Peyer's patch (tissue), 4 donors: ENCODE results near the gene SUSD1. TPM values are rescaled to one million over a fixed set of nuclear protein-coding genes. Genes with fewer than 3 reads are reported as not detected.

Source experiments
- DNase-seq, 3 donors: peaks; one replicate each; pipeline ENCODE4 v3.0.0-alpha.2; 2017 to 2019
- H3K27ac ChIP-seq, 4 donors: fragments of 200-600 bp; sonication (generic); one replicate each; pipeline ENCODE4 v1.5.1; 2016 to 2019
- H3K27me3 ChIP-seq, 2 donors: fragments of 200-600 bp; sonication (generic); one replicate each; pipeline ENCODE4 v1.5.1; 2019
- H3K36me3 ChIP-seq, 3 donors: fragments of 200-600 bp; sonication (generic); one replicate each; pipeline ENCODE4 v1.5.1; 2016 to 2019
- H3K4me1 ChIP-seq, 4 donors: fragments of 200-600 bp; sonication (generic); one replicate each; pipeline ENCODE4 v1.5.1; 2016 to 2019
- H3K4me3 ChIP-seq, 4 donors: fragments of 200-600 bp; sonication (generic); 1 replicate in 3 of 4; 2 replicates in 1 of 4; pipeline ENCODE4 v1.5.1; 2016 to 2019; ENCODE audit warnings: mild to moderate bottlenecking in 1 of 4
- H3K9me3 ChIP-seq, 4 donors: fragments of 200-600 bp; sonication (generic); one replicate each; pipeline ENCODE4 v1.5.1; 2016 to 2019; ENCODE audit warnings: mild to moderate bottlenecking in 1 of 4
- CTCF ChIP-seq, 6 experiments: fragments of 450-650 bp in 4 of 6; fragments of 200-600 bp in 2 of 6; sonication (generic) in 1 of 6; IDR thresholded peaks; one replicate each; pipeline ENCODE4 v1.5.1; 2017 to 2019; ENCODE audit warnings: antibody characterized with exemption in 6 of 6, mild to moderate bottlenecking in 3 of 6, moderate library complexity in 1 of 6
- POLR2A ChIP-seq, 2 donors: fragments of 450-650 bp; IDR thresholded peaks; one replicate each; pipeline ENCODE4 v1.5.1; 2017; ENCODE audit warnings: antibody characterized with exemption in 2 of 2, mild to moderate bottlenecking in 2 of 2, moderate library complexity in 2 of 2
- total RNA-seq, 4 donors: library from RNA; depleted of rRNA; stranded (reverse); fragments of >200 nt; gene quantifications; one replicate each; pipeline ENCODE4 v1.1.0, GENCODE V29; 2016

SUSD1 gene
- total RNA-seq, 4 donors from 2014 or later = 10.6 to 28.9 (median 21.3) TPM

- TF ChIP-seq CTCF (IDR thresholded peaks at IDR 0.05) = no peak
- no peak for TF ChIP-seq POLR2A (IDR thresholded peaks at IDR 0.05)
- Histone ChIP-seq H3K9me3 (no peaks in the 10 kb centered on the region), H3K4me3 (no peak overlapping the region), H3K27ac (peak overlapping the region in 3 of 4 donors; percentile 59 to 87 (median 71)), H3K27me3 (no peaks in the 10 kb centered on the region), H3K4me1 (peaks cover 8 to 19% (median 10%) of the 10 kb centered on the region in 4 donors), H3K36me3 (no peaks in the 10 kb centered on the region)
- no peak for DNase-seq
These were observed 4.1 kb downstream of the SUSD1 start for GRCh38 chr9:112170968-112171367.

GRCh38 chr9:112170235-112170634 lies 4.9 kb downstream of the SUSD1 start:
- Histone ChIP-seq H3K4me1 (peaks cover 5 to 19% (median 10%) of the 10 kb centered on the region in 4 donors), H3K27ac (peak overlapping the region in 3 of 4 donors; percentile 59 to 87 (median 71)), H3K9me3 (no peaks in the 10 kb centered on the region), H3K27me3 (no peaks in the 10 kb centered on the region), H3K4me3 (no peak overlapping the region), H3K36me3 (no peaks in the 10 kb centered on the region)
- peak in 2 of 3 donors; percentile 68 to 73 for DNase-seq
- TF ChIP-seq POLR2A (IDR thresholded peaks at IDR 0.05) (peak in 1 of 2 donors; percentile 27), CTCF (IDR thresholded peaks at IDR 0.05) (peak in 1 of 6 experiments; percentile 6)

GRCh38 chr9:112169368-112169767 lies 5.7 kb downstream of the SUSD1 start:
- Histone ChIP-seq H3K4me3 (no peak overlapping the region), H3K27ac (peak overlapping the region in 3 of 4 donors; percentile 25 to 87 (median 71)), H3K4me1 (peaks cover 4 to 19% (median 8%) of the 10 kb centered on the region in 4 donors), H3K27me3 (no peaks in the 10 kb centered on the region), H3K9me3 (no peaks in the 10 kb centered on the region), H3K36me3 (no peaks in the 10 kb centered on the region)
- TF ChIP-seq CTCF (IDR thresholded peaks at IDR 0.05) (no peak), POLR2A (IDR thresholded peaks at IDR 0.05) (no peak)
- DNase-seq = peak in 2 of 3 donors; percentile 51 to 69

GRCh38 chr9:112168197-112168596 lies 6.9 kb downstream of the SUSD1 start:
- DNase-seq = peak in 1 of 3 donors; percentile 71
- H3K27ac ChIP-seq = peak overlapping the region in 3 of 4 donors; percentile 18 to 87 (median 25)
- peaks cover 0 to 10% (median 0%) of the 10 kb centered on the region in 4 donors for H3K4me1 ChIP-seq
- H3K9me3 ChIP-seq = no peaks in the 10 kb centered on the region
- no peaks in the 10 kb centered on the region for H3K36me3 ChIP-seq
- H3K4me3 ChIP-seq = no peak overlapping the region
- H3K27me3 ChIP-seq = no peaks in the 10 kb centered on the region
- TF ChIP-seq POLR2A (IDR thresholded peaks at IDR 0.05) (peak in 1 of 2 donors; percentile 40), CTCF (IDR thresholded peaks at IDR 0.05) (no peak)

GRCh38 chr9:112166176-112167140 lies 8.6 kb downstream of the SUSD1 start:
- peak overlapping the region in 1 of 4 donors; percentile 18 for H3K27ac ChIP-seq
- TF ChIP-seq CTCF (IDR thresholded peaks at IDR 0.05) (peak in 2 of 6 experiments; percentile 8 to 25), POLR2A (IDR thresholded peaks at IDR 0.05) (no peak)
- no peaks in the 10 kb centered on the region for H3K9me3 ChIP-seq
- no peaks in the 10 kb centered on the region for H3K27me3 ChIP-seq
- H3K36me3 ChIP-seq = no peaks in the 10 kb centered on the region
- no peak overlapping the region for H3K4me3 ChIP-seq
- no peak for DNase-seq
- peaks cover 0 to 8% (median 0%) of the 10 kb centered on the region in 4 donors for H3K4me1 ChIP-seq
